ENCODE measurements around the gene ARL8A. TPM values are rescaled to one million over a fixed set of nuclear protein-coding genes. Genes with fewer than 3 reads are reported as not detected.

The ARL8A gene
- total RNA-seq, 2 donors from 2014 or later = 72.8 to 82.0 TPM

- no peak for DNase-seq
- H3K4me3 ChIP-seq (ENCODE audit: low read length) = no peak overlapping the region
- 95 to 96% methylated on average over 4 to 9 of the region's 9 CpGs for WGBS, 2 experiments (ENCODE audit: insufficient coverage in 1 of 2, insufficient read length in 1 of 2)
- Mint-ChIP-seq H3K36me3 (ENCODE audit: low read depth) (no peaks in the 10 kb centered on the region), H3K9me3 (no peaks in the 10 kb centered on the region), H3K27ac (no peak overlapping the region), H3K4me1 (peaks cover 8% of the 10 kb centered on the region), H3K4me3 (no peak overlapping the region), H3K27me3 (ENCODE audit: insufficient read depth) (peaks cover 7% of the 10 kb centered on the region)
- H3K9ac ChIP-seq (ENCODE audit: extremely low read depth, low read length, poor library complexity, severe bottlenecking) = no peak overlapping the region
- no peaks in the 10 kb centered on the region for H3K4me1 ChIP-seq (ENCODE audit: control insufficient read depth, insufficient read depth, low read length)
- no peaks in the 10 kb centered on the region for H3K27me3 ChIP-seq (ENCODE audit: control insufficient read depth, insufficient read depth, low read length, poor library complexity, severe bottlenecking)
- H3K36me3 ChIP-seq (ENCODE audit: control insufficient read depth, insufficient read depth, low read length) = no peaks in the 10 kb centered on the region
- TF ChIP-seq, protein P1, sequence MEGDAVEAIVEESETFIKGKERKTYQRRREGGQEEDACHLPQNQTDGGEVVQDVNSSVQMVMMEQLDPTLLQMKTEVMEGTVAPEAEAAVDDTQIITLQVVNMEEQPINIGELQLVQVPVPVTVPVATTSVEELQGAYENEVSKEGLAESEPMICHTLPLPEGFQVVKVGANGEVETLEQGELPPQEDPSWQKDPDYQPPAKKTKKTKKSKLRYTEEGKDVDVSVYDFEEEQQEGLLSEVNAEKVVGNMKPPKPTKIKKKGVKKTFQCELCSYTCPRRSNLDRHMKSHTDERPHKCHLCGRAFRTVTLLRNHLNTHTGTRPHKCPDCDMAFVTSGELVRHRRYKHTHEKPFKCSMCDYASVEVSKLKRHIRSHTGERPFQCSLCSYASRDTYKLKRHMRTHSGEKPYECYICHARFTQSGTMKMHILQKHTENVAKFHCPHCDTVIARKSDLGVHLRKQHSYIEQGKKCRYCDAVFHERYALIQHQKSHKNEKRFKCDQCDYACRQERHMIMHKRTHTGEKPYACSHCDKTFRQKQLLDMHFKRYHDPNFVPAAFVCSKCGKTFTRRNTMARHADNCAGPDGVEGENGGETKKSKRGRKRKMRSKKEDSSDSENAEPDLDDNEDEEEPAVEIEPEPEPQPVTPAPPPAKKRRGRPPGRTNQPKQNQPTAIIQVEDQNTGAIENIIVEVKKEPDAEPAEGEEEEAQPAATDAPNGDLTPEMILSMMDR (conservative IDR thresholded peaks at IDR 0.05) = no peak
- no peaks in the 10 kb centered on the region for H3K9me3 ChIP-seq (ENCODE audit: control insufficient read depth, low read length)
- H3K27ac ChIP-seq (ENCODE audit: low read depth, low read length) = no peak overlapping the region
Measured at GRCh38 chr1:202150187-202150586, 5.7 kb upstream of the ARL8A start.

GRCh38 chr1:202149566-202149965 lies 5.0 kb upstream of the ARL8A start:
- TF ChIP-seq, protein P1 (conservative IDR thresholded peaks at IDR 0.05) = no peak
- no peaks in the 10 kb centered on the region for H3K4me1 ChIP-seq (ENCODE audit: control insufficient read depth, insufficient read depth, low read length)
- H3K9me3 ChIP-seq (ENCODE audit: control insufficient read depth, low read length) = no peaks in the 10 kb centered on the region
- Mint-ChIP-seq H3K4me1 (peaks cover 6% of the 10 kb centered on the region), H3K27ac (no peak overlapping the region), H3K27me3 (ENCODE audit: insufficient read depth) (peaks cover 8% of the 10 kb centered on the region), H3K36me3 (ENCODE audit: low read depth) (no peaks in the 10 kb centered on the region), H3K4me3 (no peak overlapping the region), H3K9me3 (no peaks in the 10 kb centered on the region)
- no peak overlapping the region for H3K27ac ChIP-seq (ENCODE audit: low read depth, low read length)
- DNase-seq = no peak
- H3K9ac ChIP-seq (ENCODE audit: extremely low read depth, low read length, poor library complexity, severe bottlenecking) = no peak overlapping the region
- no peaks in the 10 kb centered on the region for H3K36me3 ChIP-seq (ENCODE audit: control insufficient read depth, insufficient read depth, low read length)
- no peak overlapping the region for H3K4me3 ChIP-seq (ENCODE audit: low read length)
- WGBS, 2 experiments (ENCODE audit: insufficient coverage in 1 of 2, insufficient read length in 1 of 2) = 92 to 100% methylated on average over 2 to 4 of the region's 4 CpGs
- no peaks in the 10 kb centered on the region for H3K27me3 ChIP-seq (ENCODE audit: control insufficient read depth, insufficient read depth, low read length, poor library complexity, severe bottlenecking)

DNA sequence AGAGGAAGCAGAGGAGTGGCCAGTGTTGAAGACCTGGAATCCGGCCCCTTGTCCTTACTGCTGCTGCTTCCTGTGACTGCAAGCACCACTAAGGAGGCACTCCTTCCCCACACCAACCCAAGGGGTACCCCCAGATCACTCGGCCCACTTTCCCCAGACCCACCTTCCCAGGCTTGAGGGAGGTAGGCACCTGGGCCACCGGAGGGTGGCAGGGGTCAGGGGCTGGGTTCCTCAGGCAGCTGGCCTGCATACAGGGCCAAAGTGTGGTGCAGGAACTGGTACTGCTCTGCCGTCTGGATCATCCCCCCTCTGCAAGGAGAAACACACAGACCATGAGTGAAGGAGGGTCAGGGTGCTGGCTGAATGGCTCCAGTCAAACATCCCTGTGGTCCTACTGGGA lies 3.9 kb upstream of the ARL8A start:
- no peak overlapping the region for H3K4me3 ChIP-seq (ENCODE audit: low read length)
- no peaks in the 10 kb centered on the region for H3K9me3 Mint-ChIP-seq

More for the DNA sequence above, 3.9 kb upstream of the ARL8A start:
- Histone ChIP-seq H3K27me3 (ENCODE audit: control insufficient read depth, insufficient read depth, low read length, poor library complexity, severe bottlenecking) (no peaks in the 10 kb centered on the region), H3K9me3 (ENCODE audit: control insufficient read depth, low read length) (no peaks in the 10 kb centered on the region), H3K4me1 (ENCODE audit: control insufficient read depth, insufficient read depth, low read length) (no peaks in the 10 kb centered on the region), H3K9ac (ENCODE audit: extremely low read depth, low read length, poor library complexity, severe bottlenecking) (no peak overlapping the region), H3K27ac (ENCODE audit: low read depth, low read length) (no peak overlapping the region), H3K36me3 (ENCODE audit: control insufficient read depth, insufficient read depth, low read length) (no peaks in the 10 kb centered on the region)
- H3K27me3 Mint-ChIP-seq (ENCODE audit: insufficient read depth) = peaks cover 8% of the 10 kb centered on the region
- no peak overlapping the region for H3K27ac Mint-ChIP-seq
- H3K36me3 Mint-ChIP-seq (ENCODE audit: low read depth) = no peaks in the 10 kb centered on the region
- H3K4me1 Mint-ChIP-seq = peaks cover 9% of the 10 kb centered on the region
- TF ChIP-seq, protein P1 (conservative IDR thresholded peaks at IDR 0.05) = no peak
- WGBS, 2 experiments (ENCODE audit: insufficient coverage in 1 of 2, insufficient read length in 1 of 2) = 91 to 100% methylated on average over 2 to 4 of the region's 4 CpGs
- DNase-seq = no peak
- no peak overlapping the region for H3K4me3 Mint-ChIP-seq
